GM21360 (cell line): ENCODE results near the gene GRP.
"Not testable (repeated sequence)": the region's sequence is repeated elsewhere in the genome, so short reads cannot be mapped to it uniquely, and the experiment has no call there.

ENCODE experiments used
- ATAC-seq: cut with Tn5 transposase; IDR thresholded peaks from one replicate; pipeline ENCODE4 v1.9.1; 2021; ENCODE audit warnings: mild to moderate bottlenecking, moderate library complexity; ENCODE audit not compliant: unreplicated experiment

Gene GRP

DNA sequence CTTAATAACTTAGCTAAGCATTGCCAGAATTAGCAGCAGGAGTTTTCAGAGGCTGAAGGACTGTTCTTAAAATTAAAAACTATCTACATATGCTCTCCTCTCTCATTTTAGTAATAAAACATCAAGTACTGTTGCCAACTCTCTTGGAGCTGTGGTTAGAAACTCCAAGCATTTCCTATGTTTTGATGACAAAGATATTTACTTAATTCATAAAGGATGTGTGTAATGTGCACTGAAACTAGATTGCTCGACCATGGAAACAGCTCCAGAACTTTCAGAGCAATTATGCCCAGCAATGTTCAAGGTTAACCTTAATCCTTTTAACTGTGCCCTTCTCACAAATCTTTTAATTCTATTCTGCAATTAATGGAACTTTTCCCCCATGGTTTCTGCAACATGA, 8.4 kb downstream of the GRP start:
- no peak for ATAC-seq

DNA sequence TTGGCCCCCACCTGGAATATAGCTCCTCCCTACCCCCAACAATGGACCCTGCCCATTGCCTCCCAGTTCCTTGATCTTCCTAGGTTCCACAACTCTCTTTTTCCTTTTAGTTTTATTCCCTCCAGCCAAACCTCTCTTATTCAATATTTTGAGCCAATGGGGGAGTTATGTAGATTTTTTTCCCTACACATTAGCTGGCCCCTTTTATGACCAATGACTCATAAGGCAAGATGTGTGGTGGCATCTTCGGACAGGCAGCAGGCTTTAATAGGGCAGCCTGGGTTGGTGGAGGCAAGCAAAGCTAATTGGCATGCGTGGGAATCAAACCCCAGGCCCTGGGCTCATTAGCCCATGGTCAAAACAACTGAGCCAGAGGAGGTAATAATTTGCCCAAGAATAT, 9.2 kb downstream of the GRP start:
- ATAC-seq: no peak

DNA sequence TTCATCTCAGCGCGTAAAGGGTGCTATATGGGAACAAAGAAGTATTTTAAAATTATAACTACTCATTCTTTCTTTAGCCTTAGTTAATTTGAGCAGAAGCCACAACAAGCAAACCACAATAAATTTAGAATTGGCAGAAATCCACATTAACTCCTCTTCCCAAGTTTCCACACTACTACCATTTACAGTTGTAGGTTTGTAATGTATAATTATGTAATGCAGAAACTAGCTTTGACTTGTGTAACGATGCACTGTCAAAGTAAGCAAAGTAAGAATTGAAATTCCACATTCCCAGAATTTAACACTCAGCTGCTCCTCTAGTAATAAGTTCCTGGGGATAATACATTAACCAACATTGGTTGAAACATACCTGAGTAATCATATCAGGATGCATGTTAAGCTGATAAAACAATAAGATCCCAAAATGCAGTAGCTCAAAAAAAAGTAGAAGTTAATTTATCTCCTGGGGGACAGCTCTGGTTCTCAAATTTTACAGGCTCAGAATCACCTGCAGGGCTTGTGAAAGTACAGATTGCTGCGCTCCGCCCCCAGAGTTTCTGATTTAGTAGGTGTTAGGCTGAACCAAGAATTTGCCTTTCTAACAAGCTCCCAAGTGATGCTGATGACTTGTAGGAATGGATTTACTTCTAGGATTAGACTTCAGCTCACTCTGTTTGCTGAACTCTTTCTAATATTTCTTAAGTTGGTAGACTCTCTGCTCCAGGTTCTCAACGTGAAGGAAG, 9.9 kb downstream of the GRP start:
- no peak for ATAC-seq

DNA sequence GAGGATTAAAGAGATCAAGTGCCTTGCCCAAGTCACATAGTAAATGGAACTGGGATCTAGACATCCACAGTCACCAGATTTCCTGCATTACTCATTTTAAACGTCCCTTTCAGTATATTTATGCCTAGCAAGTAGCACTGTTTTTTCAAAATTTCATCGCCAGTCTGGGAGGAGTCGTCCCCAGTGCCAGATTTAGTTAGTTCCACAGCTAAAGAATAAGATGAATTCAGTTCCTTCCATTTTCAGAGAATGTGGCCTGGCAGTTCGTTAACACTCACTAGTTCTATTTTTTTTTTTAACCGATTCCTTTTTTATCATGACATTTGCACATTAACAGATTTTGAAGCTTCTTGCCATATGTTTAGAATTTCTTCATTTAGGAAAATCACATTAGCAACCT, 11.2 kb downstream of the GRP start:
- no peak for ATAC-seq

DNA sequence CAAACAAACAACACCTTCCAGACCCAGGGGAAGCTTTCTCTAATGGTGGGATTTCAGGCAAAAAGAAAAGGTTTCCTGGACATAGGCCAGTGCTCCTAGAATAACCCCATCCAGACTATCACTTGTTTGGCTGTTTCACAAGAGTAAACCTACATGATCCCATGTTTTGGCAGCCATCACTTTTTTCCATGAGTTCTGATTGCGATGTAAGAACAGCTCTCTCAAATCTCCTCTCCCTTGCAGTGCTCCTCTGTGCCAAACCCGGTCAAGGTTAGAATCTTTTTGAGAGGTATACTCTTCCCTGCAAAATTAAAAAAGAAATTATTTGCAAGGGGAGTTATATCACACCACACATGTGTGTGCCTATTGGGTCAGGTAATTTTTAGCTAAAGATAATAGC, 11.9 kb downstream of the GRP start:
- ATAC-seq: no peak

DNA sequence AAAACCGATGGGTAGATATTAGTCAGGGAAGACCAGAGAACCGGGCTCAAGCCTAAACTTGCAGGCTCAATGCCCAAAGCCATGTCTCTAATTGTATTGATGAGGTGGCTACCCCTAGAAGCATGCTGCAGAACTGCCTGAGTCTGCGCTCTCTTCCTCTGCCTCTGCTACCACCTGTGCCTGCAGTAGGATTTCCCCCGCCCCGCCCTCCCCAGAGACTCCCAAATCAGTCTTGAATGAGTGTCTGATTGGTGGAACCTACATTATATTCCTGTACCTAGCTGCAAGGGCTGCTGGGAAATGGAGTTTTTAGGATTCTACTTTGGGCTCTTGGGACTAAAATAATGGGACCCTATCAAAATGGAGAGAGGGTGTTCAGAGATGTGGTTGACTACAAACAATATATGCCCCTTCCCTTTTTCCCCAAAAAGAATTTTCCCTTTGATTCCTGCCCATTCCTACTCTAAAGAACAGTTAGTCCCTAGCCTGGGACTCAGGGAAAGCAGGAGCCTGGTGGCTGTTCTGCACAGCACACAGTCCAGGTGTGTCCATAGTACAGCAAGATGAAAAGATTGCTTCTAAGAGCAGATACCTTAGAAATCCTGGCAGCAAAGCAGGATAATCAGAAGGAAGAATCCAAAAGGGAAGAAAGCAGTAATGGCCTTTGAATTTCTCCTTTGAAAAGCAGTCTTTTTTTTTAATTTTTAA, 12.5 kb downstream of the GRP start:
- no peak for ATAC-seq

DNA sequence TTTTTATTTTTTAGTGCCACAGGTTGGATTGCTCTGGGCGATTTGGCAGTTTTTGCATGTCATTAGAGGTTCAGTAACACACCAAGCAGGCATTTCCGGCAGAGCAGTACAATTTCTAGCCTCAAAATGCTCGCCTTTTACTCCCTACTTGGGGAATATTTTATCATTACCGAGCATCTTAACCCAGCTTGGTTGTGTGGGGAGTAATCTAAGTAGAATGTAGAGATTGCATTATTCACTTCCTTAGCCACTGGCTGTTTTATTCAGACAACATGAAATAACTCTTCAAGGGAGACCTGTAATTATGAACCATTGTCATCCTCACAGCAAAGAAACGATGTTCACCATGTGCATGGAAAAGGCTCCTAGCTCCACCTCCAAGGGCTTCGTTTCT, 13.1 kb downstream of the GRP start:
- no peak for ATAC-seq

DNA sequence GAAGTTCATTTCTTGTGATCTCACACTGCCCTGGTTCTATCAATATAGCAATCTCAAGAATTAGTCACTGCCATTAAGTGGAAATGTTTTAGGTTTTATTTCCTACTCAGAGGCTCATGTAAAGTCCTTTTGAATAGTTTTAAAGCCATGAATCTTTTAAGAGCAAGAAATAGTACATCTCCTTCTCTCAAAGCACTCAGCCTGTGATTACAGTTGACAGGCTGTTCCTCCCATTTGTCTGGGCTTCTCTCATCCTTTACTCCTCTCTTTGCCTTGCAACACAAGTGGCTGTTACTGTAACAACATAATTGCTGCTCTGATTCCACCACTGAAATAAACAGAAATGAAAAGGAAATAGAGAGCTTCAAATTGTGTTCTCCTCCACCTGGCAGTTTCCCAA, 18.4 kb downstream of the GRP start:
- ATAC-seq: no peak

DNA sequence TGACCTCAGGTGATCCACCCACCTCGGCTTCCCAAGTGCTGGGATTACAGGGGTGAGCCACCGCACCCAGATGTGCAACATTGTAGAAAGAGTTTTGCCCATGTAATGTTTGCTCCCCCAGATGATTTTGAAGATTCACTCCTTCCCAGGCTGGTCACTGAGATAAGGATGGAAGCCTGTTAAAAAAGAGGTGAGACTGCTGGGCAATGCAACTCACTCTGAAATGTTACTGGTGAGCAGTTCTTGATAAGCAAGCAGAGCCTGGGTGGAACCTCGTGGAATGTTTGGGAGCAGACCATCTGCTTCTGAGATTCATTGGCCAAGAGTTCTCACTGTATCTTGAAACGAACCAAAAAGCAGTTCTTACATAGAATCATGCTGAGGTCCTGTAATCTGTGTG, 19.7 kb downstream of the GRP start:
- ATAC-seq: no peak

DNA sequence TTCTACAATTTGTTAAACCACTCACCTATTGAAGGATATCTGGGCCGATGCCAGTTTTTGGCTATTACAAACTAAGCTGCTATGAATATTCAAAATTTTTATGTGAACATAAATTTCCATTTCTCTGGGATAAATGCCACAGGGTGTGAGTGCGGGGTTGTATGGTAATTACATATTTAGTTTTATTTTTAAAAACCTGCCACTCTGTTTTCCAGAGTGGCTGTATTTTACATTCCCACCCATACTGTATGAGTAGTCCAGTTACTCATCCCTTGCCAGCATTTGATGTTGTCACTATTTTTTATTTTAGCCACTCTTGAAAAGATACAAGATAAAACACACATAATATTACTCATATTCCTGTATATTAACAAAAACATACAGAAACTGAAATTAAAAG, 22.9 kb downstream of the GRP start:
- no peak for ATAC-seq

DNA sequence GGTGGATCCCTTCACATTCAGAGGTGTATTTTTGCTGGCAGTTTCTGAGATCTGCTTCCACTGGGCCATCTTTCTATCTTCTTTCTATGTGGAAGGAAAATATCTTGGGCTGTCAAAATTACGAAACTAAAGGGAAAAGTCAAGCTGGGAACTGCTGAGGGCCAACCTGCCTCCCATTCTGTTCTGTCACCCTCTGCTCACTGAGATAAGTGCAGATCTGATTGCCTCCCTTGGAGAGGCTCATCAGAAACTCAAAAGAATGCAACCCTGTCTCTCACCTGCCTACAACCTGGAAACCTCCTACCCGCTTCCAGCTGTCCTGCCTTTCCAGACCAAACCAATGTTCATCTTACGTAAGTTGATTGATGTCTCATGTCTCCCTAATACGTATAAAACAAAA, 26.8 kb downstream of the GRP start:
- ATAC-seq: no peak

DNA sequence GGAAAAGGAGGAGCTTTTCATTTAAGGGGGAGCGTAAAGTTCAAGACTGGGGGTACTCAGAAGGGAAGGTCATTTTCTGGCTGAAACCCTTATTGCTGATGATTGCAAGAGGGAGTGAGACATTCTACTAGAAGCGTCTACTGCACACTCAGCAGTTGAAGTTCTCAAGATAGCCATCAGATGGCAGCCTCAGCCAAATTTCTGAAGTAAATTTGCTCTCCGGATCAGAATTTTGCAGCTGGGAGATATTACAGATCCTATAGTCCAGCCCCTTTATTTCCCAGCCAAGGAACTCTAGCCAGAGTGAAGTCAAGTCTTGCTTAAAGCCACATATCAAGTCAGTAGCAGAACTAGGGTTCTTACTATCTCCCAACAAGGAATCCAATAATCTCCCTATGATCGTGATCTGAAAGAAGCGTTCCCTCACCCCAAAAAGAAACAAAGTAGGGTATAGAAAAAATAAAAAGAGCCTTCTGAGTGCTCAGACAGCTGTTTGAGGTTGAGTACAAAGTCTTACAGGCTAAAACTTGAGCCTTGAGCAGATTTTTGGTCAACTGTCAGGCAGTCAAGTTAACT, 29.3 kb downstream of the GRP start:
- no peak for ATAC-seq

DNA sequence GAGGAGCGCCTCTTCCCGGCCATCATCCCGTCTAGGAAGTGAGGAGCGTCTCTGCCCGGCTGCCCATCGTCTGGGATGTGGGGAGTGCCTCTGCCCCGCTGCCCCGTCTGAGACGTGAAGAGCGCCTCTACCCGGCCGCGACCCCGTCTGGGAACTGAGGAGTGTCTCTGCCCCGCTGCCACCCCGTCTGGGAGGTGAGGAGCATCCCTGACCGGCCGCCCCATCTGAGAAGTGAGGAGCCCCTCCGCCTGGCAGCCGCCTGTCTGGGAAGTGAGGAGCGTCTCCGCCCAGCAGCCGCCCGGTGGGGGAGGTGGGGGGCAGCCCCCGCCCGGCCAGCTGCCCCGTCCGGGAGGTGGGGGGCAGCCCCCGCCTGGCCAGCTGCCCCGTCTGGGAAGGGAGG, 35.5 kb downstream of the GRP start:
- not testable (repeated sequence) for ATAC-seq

DNA sequence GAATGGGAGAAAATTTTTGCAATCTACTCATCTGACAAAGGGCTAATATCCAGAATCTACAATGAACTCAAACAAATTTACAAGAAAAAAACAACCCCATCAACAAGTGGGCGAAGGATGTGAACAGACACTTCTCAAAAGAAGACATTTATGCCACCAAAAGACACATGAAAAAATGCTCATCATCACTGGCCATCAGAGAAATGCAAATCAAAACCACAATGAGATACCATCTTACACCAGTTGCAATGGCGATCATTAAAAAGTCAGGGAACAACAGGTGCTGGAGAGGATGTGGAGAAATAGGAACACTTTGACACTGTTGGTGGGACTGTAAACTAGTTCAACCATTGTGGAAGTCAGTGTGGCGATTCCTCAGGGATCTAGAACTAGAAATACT, 41.9 kb downstream of the GRP start:
- ATAC-seq: not testable (repeated sequence)

DNA sequence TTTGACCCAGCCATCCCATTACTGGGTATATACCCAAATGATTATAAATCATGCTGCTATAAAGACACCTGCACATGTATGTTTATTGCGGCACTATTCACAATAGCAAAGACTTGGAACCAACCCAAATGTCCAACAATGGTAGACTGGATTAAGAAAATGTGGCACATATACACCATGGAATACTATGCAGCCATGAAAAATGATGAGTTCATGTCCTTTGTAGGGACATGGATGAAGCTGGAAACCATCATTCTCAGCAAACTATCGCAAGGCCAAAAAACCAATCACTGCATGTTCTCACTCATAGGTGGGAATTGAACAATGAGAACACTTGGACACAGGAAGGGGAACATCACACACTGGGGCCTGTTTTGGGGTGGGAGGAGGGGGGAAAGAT, 42.3 kb downstream of the GRP start:
- ATAC-seq: not testable (repeated sequence)

DNA sequence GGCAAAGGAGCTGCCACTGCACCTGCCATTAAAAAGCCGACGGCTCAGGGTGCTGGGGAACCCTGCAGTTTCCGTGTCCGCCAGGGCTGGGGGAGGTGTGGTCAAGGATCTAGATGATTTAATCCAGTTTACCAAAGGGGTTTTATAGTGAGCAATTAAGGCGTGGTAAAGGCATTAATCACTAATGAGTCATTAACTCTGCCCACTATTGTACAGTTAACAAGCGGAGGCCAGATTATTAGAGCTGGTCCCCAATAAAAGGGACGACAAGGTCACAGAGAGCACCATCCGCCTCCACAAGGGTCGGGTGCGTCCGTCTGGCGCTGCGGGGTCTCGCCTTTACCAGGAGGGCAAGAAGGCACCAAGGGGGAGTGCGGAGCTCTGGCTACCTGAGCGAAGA, 43.7 kb downstream of the GRP start:
- ATAC-seq: no peak

DNA sequence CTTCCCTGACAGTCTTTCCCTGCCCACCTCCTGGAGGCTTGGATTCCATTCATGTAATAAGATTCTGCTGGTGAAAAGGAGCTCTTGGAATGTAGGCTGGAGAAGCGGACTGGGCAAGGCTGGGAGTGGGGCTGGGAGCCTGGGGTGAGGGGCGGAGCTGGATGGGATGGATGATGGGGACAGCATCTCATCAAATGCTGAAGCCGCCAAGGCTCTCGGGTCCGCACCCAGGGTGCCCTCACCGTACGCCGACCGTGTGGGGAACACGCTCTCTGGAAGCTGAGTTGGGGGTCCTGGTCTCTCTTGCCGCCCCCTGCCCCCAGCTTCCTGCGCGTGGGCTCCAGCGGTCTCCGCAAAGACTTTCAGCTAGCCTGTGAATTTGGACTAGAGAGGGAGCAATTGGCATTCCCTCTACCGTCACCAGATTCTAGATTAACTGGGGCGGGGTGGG, 44.2 kb downstream of the GRP start:
- no peak for ATAC-seq

DNA sequence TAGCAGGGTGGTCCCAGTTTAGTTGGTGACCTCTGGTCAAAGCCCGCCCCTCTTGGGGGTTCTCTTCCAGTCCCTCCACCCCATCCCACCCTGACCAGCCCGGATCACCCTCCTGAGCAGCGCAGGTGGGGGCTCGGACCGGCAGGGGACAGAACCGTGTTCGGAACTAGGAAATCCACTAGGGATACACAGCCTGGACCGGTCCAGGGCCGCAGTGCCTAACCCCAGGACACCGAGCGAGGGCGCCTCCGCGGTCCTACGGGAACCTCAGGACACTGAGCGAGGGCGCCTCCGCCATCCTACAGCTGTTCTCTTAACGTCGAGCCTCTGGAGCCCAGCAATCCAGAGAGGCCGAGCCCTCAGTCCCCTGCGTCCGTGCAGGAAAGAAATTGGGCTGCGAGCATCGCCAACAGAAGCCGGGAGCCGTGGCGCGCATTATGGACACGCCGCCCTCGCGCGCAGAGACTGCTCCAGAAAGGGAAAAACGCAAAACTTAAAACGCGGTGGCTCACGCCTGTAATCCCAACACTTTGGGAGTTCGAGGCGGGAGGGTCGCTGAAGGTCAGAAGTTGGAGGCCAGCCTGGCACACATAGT, 44.8 kb downstream of the GRP start:
- no peak for ATAC-seq

DNA sequence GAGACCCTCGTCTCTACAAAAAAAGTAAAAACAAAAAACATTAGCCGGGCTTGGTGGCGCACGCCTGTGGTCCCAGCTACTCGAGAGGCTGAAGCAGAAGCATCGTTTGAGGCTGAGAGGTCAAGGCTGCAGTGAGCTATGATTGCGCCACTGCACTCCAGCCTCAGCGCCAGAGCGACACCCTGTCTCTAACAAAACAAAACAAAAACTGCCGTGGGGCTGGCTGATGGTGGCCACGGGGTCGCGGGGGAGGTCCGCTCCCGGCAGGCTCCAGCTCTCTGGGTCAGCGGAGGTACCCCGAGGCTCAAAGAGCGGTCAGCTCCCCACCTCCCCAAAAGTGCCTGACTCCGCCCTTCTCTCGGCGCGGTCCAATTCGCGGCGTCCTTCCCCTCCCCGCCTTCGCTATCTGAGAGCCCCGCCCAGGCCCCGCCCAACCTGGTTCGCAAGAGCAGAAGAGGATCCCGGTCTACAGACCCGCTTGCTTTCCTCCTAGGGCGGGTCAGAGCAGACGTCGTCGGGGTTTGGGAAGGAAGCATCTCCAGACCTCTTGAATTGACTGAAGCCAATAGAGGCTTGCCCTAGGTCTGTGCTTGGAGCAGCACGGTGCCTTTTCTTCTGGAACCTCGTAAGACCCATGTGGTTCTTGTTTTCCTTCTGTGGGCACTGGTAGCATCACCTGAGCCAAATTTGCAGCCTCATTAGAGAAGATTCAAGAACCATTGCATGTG, 45.5 kb downstream of the GRP start:
- no peak for ATAC-seq

DNA sequence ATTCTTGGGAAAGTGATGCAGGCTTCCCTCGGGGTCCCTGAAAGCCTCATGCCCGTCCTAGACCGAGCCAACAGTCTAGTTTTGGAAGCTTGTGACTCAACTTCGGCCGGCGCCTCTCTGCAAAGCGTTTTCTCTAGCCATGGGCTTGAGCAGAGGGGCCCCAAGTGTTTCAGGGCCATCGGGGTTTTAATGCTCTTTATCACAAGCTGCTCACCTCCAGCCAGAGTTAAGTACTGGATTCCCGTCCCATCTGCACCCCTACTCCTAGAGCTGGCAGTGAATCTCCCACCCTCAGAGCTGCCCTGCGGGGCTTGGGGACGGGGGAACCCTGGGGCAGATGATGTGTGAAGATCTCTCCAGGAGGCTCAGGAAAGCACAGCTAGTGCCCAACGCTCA, 46.0 kb downstream of the GRP start:
- ATAC-seq: no peak

DNA sequence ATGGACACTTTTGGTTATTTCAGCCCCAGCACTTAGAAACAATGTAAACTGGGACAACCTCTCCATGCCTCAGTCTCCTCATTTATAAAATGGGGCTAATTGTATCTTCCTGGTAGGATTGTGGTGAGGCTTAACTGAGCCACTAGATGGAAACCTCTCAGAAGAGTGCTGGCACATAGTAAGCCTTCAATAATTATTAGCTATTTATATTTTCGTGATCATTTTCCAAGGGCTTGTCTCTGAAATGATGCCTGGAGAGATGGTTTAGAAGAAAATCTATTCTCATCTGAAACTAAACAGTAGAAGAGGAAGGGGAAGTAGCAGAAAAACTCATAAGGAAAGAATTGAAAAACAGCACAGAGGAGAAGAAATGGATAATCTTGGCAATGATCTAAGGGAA, 46.5 kb downstream of the GRP start:
- no peak for ATAC-seq
